HEK293 (cell line): ENCODE measurements around the gene TECPR2.

Experiments
- CTCF ChIA-PET: fragments of 350-600 bp; formaldehyde crosslinking; extraction: SDS; loops from one replicate; lab custom pipeline; 2021; ENCODE audit warnings: antibody characterized with exemption; lab: Yijun Ruan, JAX
- POLR2A ChIA-PET: fragments of 300-600 bp; formaldehyde crosslinking; extraction: SDS; loops from one replicate; lab custom pipeline; 2020; ENCODE audit warnings: antibody characterized with exemption, inconsistent platforms; lab: Yijun Ruan, JAX
- H3K27ac ChIP-seq: fragments of 200-500 bp; sonication (Bioruptor generic); 2 replicates; pipeline ENCODE4 v1.5.1; 2014; ENCODE audit warnings: low read depth, low read length, control low read depth, inconsistent platforms; ENCODE audit errors: extremely low read depth
- H3K36me3 ChIP-seq, 2 experiments: fragments of 200-500 bp in 1 of 2; sonication (Bioruptor generic) in 1 of 2; 1 replicate in 1 of 2; 2 replicates in 1 of 2; pipeline ENCODE4 v1.5.1; 2014 to 2017; ENCODE audit warnings: inconsistent platforms in 2 of 2, low read length in 2 of 2; ENCODE audit not compliant: control insufficient read depth in 2 of 2, insufficient read depth in 1 of 2
- H3K4me1 ChIP-seq: fragments of 200-500 bp; sonication (Bioruptor generic); 2 replicates; pipeline ENCODE4 v1.5.1; 2014; ENCODE audit warnings: mild to moderate bottlenecking, low read length, inconsistent platforms; ENCODE audit not compliant: control insufficient read depth, insufficient read depth
- H3K4me3 ChIP-seq: 2 replicates; pipeline ENCODE4 v1.5.1; 2011; ENCODE audit warnings: low read depth, mild to moderate bottlenecking, control low read depth, low read length, moderate library complexity
- H3K9me3 ChIP-seq: fragments of 200-500 bp; sonication (Bioruptor generic); 2 replicates; pipeline ENCODE4 v1.5.1; 2014; ENCODE audit warnings: low read depth, low read length, inconsistent platforms; ENCODE audit not compliant: control insufficient read depth, insufficient read depth
- BCL11B ChIP-seq: fragments of 450-650 bp; formaldehyde crosslinking; IDR thresholded peaks from 2 replicates; pipeline ENCODE4 v1.5.1; 2016; ENCODE audit warnings: low read depth, missing biosample characterization, missing genetic modification characterization
- FEZF1 ChIP-seq: fragments of 450-650 bp; formaldehyde crosslinking; IDR thresholded peaks from 2 replicates; pipeline ENCODE4 v1.5.1; 2016; ENCODE audit warnings: missing biosample characterization, missing genetic modification characterization
- GFI1B ChIP-seq: fragments of 450-650 bp; formaldehyde crosslinking; IDR thresholded peaks from 2 replicates; pipeline ENCODE4 v1.5.1; 2016; ENCODE audit warnings: missing biosample characterization, missing genetic modification characterization
- KLF1 ChIP-seq: fragments of 450-650 bp; formaldehyde crosslinking; IDR thresholded peaks from 2 replicates; pipeline ENCODE4 v1.5.1; 2016; ENCODE audit warnings: missing biosample characterization, missing genetic modification characterization
- SP3 ChIP-seq: fragments of 450-650 bp; formaldehyde crosslinking; IDR thresholded peaks from 2 replicates; pipeline ENCODE4 v1.5.1; 2016; ENCODE audit warnings: missing biosample characterization, missing genetic modification characterization
- ZBTB17 ChIP-seq: fragments of 450-650 bp; formaldehyde crosslinking; IDR thresholded peaks from 2 replicates; pipeline ENCODE4 v1.5.1; 2016; ENCODE audit warnings: missing biosample characterization, missing genetic modification characterization
- ZBTB21 ChIP-seq: fragments of 450-650 bp; formaldehyde crosslinking; IDR thresholded peaks from 2 replicates; pipeline ENCODE4 v1.5.1; 2017; ENCODE audit warnings: missing biosample characterization, missing genetic modification characterization
- ZNF221 ChIP-seq: fragments of 450-650 bp; formaldehyde crosslinking; IDR thresholded peaks from 2 replicates; pipeline ENCODE4 v1.5.1; 2017; ENCODE audit warnings: missing biosample characterization, missing genetic modification characterization, borderline replicate concordance
- ZNF302 ChIP-seq: fragments of 450-650 bp; formaldehyde crosslinking; IDR thresholded peaks from 2 replicates; pipeline ENCODE4 v1.5.1; 2016; ENCODE audit warnings: missing biosample characterization, missing genetic modification characterization, low read depth
- ZNF341 ChIP-seq: fragments of 450-650 bp; formaldehyde crosslinking; IDR thresholded peaks from 2 replicates; pipeline ENCODE4; 2016; ENCODE audit warnings: low read depth, missing biosample characterization, missing genetic modification characterization
- ZNF366 ChIP-seq: fragments of 450-650 bp; formaldehyde crosslinking; conservative IDR thresholded peaks from 2 replicates; pipeline ENCODE4 v1.5.1; 2016; ENCODE audit warnings: missing biosample characterization, missing genetic modification characterization
- ZNF404 ChIP-seq: fragments of 450-650 bp; formaldehyde crosslinking; IDR thresholded peaks from 2 replicates; pipeline ENCODE4 v1.5.1; 2017; ENCODE audit warnings: missing biosample characterization, missing genetic modification characterization
- ZNF433 ChIP-seq: fragments of 450-650 bp; formaldehyde crosslinking; IDR thresholded peaks from 2 replicates; pipeline ENCODE4 v1.5.1; 2016; ENCODE audit warnings: missing biosample characterization, missing genetic modification characterization, low read depth
- ZNF596 ChIP-seq: fragments of 450-650 bp; IDR thresholded peaks from 2 replicates; pipeline ENCODE4 v1.5.0; 2018; ENCODE audit warnings: missing biosample characterization, mild to moderate bottlenecking, missing genetic modification characterization, moderate library complexity
- ZNF843 ChIP-seq: fragments of 450-650 bp; formaldehyde crosslinking; IDR thresholded peaks from 2 replicates; pipeline ENCODE4 v1.5.1; 2016; ENCODE audit warnings: missing biosample characterization, missing genetic modification characterization
- TF ChIP-seq, protein P1 (sequence below): fragments of 450-650 bp; formaldehyde crosslinking; IDR thresholded peaks from 2 replicates; pipeline ENCODE4 v1.5.1; 2016; ENCODE audit warnings: missing biosample characterization, missing genetic modification characterization
- TF ChIP-seq, protein P2 (sequence below): fragments of 450-650 bp; formaldehyde crosslinking; IDR thresholded peaks from 2 replicates; pipeline ENCODE4 v1.5.1; 2016; ENCODE audit warnings: missing biosample characterization, missing genetic modification characterization
- TF ChIP-seq, protein P3 (sequence below): fragments of 450-650 bp; formaldehyde crosslinking; IDR thresholded peaks from 2 replicates; pipeline ENCODE4 v1.5.1; 2016; ENCODE audit warnings: missing biosample characterization, missing genetic modification characterization, low read depth
- TF ChIP-seq, protein P4 (sequence below): fragments of 450-650 bp; formaldehyde crosslinking; IDR thresholded peaks from 2 replicates; pipeline ENCODE4 v1.5.1; 2016; ENCODE audit warnings: missing biosample characterization, missing genetic modification characterization

The TECPR2 gene

DNA sequence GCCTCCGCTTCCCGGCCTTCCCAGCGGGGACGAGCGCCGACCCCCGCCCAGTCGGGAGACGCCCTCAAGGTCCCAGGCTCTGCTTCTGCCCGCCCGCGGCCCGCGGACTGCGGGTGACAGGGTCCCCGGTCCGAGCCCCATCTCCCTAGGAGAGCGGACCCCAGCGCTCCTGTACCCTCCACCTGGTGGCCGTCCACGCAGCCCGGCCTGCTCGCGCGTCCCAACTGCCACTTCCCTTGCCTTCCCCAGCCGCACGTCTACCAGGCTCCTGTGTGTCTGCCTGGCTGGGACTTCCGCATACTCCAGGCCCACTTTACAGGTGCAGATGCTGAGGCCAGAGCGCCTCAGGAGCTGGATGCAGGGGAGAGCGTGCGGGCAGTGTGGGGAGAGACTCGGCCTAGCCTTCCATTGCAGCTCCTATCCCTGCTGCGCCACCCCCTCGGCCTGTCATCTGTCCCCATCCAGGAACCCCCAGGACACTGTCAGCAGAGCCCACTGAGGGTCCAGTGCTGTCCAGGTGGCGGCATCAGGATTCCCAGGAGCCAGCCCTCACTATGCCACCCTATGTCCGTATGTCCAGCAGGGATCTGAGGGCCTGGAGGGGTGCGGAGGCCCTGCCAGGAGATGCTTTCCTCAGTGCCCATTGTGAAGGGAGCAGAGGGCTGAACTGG, 154.8 kb downstream of the TECPR2 start (continued):
- TF ChIP-seq, protein P1, sequence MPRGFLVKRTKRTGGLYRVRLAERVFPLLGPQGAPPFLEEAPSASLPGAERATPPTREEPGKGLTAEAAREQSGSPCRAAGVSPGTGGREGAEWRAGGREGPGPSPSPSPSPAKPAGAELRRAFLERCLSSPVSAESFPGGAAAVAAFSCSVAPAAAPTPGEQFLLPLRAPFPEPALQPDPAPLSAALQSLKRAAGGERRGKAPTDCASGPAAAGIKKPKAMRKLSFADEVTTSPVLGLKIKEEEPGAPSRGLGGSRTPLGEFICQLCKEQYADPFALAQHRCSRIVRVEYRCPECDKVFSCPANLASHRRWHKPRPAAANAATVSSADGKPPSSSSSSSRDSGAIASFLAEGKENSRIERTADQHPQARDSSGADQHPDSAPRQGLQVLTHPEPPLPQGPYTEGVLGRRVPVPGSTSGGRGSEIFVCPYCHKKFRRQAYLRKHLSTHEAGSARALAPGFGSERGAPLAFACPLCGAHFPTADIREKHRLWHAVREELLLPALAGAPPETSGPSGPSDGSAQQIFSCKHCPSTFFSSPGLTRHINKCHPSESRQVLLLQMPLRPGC (tag by site-specific recombination), result no peak
- TF ChIP-seq, protein P2, sequence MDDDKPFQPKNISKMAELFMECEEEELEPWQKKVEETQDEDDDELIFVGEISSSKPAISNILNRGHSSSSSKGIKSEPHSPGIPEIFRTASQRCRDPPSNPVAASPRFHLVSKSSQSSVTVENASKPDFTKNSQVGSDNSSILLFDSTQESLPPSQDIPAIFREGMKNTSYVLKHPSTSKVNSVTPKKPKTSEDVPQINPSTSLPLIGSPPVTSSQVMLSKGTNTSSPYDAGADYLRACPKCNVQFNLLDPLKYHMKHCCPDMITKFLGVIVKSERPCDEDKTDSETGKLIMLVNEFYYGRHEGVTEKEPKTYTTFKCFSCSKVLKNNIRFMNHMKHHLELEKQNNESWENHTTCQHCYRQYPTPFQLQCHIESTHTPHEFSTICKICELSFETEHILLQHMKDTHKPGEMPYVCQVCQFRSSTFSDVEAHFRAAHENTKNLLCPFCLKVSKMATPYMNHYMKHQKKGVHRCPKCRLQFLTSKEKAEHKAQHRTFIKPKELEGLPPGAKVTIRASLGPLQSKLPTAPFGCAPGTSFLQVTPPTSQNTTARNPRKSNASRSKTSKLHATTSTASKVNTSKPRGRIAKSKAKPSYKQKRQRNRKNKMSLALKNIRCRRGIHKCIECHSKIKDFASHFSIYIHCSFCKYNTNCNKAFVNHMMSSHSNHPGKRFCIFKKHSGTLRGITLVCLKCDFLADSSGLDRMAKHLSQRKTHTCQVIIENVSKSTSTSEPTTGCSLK (tag by site-specific recombination), result no peak
- TF ChIP-seq ZNF843 (tag by site-specific recombination), result no peak
- TF ChIP-seq, all 188 proteins: peak for 0

GRCh38 chr14:102518063-102518648, 155.4 kb downstream of the TECPR2 start:
- Histone ChIP-seq H3K9me3 (no peaks in the 10 kb centered on the region), H3K27ac (no peak overlapping the region), H3K36me3 (no peaks in the 10 kb centered on the region), H3K4me1 (no peaks in the 10 kb centered on the region), H3K4me3 (no peak overlapping the region)
- TF ChIP-seq FEZF1 (tag by site-specific recombination) (no peak), KLF1 (tag by site-specific recombination) (no peak), ZNF341 (tag by site-specific recombination) (no peak), ZNF596 (tag by site-specific recombination) (no peak), ZNF404 (no peak), GFI1B (tag by site-specific recombination) (no peak), ZNF366 (tag by site-specific recombination) (no peak), ZBTB21 (tag by site-specific recombination) (no peak), ZBTB17 (tag by site-specific recombination) (no peak), SP3 (tag by site-specific recombination) (no peak), BCL11B (tag by site-specific recombination) (no peak), ZNF433 (tag by site-specific recombination) (no peak), ZNF221 (tag by site-specific recombination) (no peak), ZNF302 (no peak)
- TF ChIP-seq, protein P3, sequence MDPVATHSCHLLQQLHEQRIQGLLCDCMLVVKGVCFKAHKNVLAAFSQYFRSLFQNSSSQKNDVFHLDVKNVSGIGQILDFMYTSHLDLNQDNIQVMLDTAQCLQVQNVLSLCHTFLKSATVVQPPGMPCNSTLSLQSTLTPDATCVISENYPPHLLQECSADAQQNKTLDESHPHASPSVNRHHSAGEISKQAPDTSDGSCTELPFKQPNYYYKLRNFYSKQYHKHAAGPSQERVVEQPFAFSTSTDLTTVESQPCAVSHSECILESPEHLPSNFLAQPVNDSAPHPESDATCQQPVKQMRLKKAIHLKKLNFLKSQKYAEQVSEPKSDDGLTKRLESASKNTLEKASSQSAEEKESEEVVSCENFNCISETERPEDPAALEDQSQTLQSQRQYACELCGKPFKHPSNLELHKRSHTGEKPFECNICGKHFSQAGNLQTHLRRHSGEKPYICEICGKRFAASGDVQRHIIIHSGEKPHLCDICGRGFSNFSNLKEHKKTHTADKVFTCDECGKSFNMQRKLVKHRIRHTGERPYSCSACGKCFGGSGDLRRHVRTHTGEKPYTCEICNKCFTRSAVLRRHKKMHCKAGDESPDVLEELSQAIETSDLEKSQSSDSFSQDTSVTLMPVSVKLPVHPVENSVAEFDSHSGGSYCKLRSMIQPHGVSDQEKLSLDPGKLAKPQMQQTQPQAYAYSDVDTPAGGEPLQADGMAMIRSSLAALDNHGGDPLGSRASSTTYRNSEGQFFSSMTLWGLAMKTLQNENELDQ (tag by site-specific recombination), result no peak
- TF ChIP-seq, protein P4, sequence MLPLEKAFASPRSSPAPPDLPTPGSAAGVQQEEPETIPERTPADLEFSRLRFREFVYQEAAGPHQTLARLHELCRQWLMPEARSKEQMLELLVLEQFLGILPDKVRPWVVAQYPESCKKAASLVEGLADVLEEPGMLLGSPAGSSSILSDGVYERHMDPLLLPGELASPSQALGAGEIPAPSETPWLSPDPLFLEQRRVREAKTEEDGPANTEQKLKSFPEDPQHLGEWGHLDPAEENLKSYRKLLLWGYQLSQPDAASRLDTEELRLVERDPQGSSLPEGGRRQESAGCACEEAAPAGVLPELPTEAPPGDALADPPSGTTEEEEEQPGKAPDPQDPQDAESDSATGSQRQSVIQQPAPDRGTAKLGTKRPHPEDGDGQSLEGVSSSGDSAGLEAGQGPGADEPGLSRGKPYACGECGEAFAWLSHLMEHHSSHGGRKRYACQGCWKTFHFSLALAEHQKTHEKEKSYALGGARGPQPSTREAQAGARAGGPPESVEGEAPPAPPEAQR (tag by site-specific recombination), result no peak
- POLR2A ChIA-PET, result no interaction called here
- CTCF ChIA-PET, result interaction anchor here (0.6 to 2.0 kb wide), 5 partner anchors 45 to 588 kb away, joined by 3 to 13 read pairs (median 4); no protein-coding TSS in a partner anchor
